Kidney epithelial cell (primary cell): ENCODE measurements around the gene CCDC88B. TPM values are rescaled to one million over a fixed set of nuclear protein-coding genes. Genes with fewer than 3 reads are reported as not detected.

ENCODE experiments used
- DNase-seq: peaks from one replicate; pipeline ENCODE4 v3.0.0-alpha.2; 2010; ENCODE audit warnings: low read depth
- H3K27me3 ChIP-seq: 2 replicates; pipeline ENCODE4 v1.6.0; 2011; ENCODE audit warnings: low read length; ENCODE audit not compliant: control insufficient read depth, insufficient read depth
- H3K36me3 ChIP-seq: 2 replicates; pipeline ENCODE4 v1.5.1; 2011; ENCODE audit warnings: low read length; ENCODE audit not compliant: control insufficient read depth, insufficient read depth
- H3K4me3 ChIP-seq: 2 replicates; pipeline ENCODE4 v1.5.1; 2011; ENCODE audit warnings: low read depth, mild to moderate bottlenecking, control low read depth, low read length
- CTCF ChIP-seq: IDR thresholded peaks from 2 replicates; pipeline ENCODE4 v1.5.1; 2011; ENCODE audit warnings: mild to moderate bottlenecking, moderate library complexity, low read length, control low read depth, inconsistent platforms; ENCODE audit not compliant: insufficient read depth, poor library complexity, severe bottlenecking
- total RNA-seq: library from RNA; depleted of rRNA; stranded (reverse); fragments of >200 nt; gene quantifications from 2 replicates; pipeline ENCODE4 v1.2.3, GENCODE V29; 2015

Gene CCDC88B
- total RNA-seq, 1 donor from 2014 or later: 1.3 TPM

- TF ChIP-seq CTCF: no peak
- H3K36me3 ChIP-seq: no peaks in the 10 kb centered on the region
- peaks cover 16% of the 10 kb centered on the region for H3K27me3 ChIP-seq
- no peak overlapping the region for H3K4me3 ChIP-seq
- DNase-seq: no peak
Measured at GRCh38 chr11:64383580-64383979, 43.6 kb downstream of the CCDC88B start.

- no peak for DNase-seq
Measured at GRCh38 chr11:64384028-64384737, 44.2 kb downstream of the CCDC88B start.

GRCh38 chr11:64384981-64385944, 45.3 kb downstream of the CCDC88B start:
- no peak for DNase-seq
- no peak overlapping the region for H3K4me3 ChIP-seq
- H3K27me3 ChIP-seq: peaks cover 18% of the 10 kb centered on the region
- TF ChIP-seq CTCF: no peak
- no peaks in the 10 kb centered on the region for H3K36me3 ChIP-seq

More at GRCh38 chr11:64384028-64384737, 44.2 kb downstream of the CCDC88B start:
- Histone ChIP-seq H3K4me3 (no peak overlapping the region), H3K27me3 (peaks cover 18% of the 10 kb centered on the region), H3K36me3 (no peaks in the 10 kb centered on the region)
- no peak for TF ChIP-seq CTCF

GRCh38 chr11:64385945-64386704, 46.1 kb downstream of the CCDC88B start:
- H3K4me3 ChIP-seq: no peak overlapping the region
- H3K36me3 ChIP-seq: no peaks in the 10 kb centered on the region
- H3K27me3 ChIP-seq: peaks cover 16% of the 10 kb centered on the region
- DNase-seq: peak; percentile 52
- no peak for TF ChIP-seq CTCF

GRCh38 chr11:64387916-64388315, 47.9 kb downstream of the CCDC88B start:
- TF ChIP-seq CTCF: no peak

More at GRCh38 chr11:64387916-64388315, 47.9 kb downstream of the CCDC88B start:
- H3K36me3 ChIP-seq: no peaks in the 10 kb centered on the region
- H3K27me3 ChIP-seq: peaks cover 12% of the 10 kb centered on the region
- H3K4me3 ChIP-seq: no peak overlapping the region
- DNase-seq: no peak
